H1 (cell line): ENCODE data around the gene ACTR1A. TPM values are rescaled to one million over a fixed set of nuclear protein-coding genes. Genes with fewer than 3 reads are reported as not detected.

Experiments
- CTCF ChIA-PET: fragments of 300-600 bp; sonication (Branson Sonifier 250); formaldehyde crosslinking; loops from one replicate; lab custom pipeline; 2021; ENCODE audit not compliant: partially characterized antibody; lab: Charles Lee
- POLR2A ChIA-PET: fragments of 300-600 bp; sonication (Branson Sonifier 250); formaldehyde crosslinking; loops from one replicate; lab custom pipeline; 2021; ENCODE audit warnings: inconsistent platforms; ENCODE audit not compliant: partially characterized antibody; lab: Charles Lee
- DNase-seq, 2 experiments: peaks; one replicate each; pipeline versions ENCODE4 v3.0.0 to v3.0.0-alpha.2; 2010 to 2022; ENCODE audit warnings: low spot score in 2 of 2, low read depth in 1 of 2, mixed read lengths in 1 of 2
- FAIRE-seq: peaks from 2 replicates; lab custom pipeline; 2011; peaks lifted over from hg19 to GRCh38; lab: Jason Lieb, UNC
- H2AFZ ChIP-seq: 2 replicates; pipeline ENCODE4 v1.8.1; 2012; ENCODE audit warnings: low read length, inconsistent platforms
- H2AK5ac ChIP-seq: 2 replicates; pipeline ENCODE4 v1.6.1; 2013; ENCODE audit warnings: low read depth, low read length
- H2BK120ac ChIP-seq: replicated peaks from 2 replicates; pipeline ENCODE3; 2013; ENCODE audit warnings: low read depth, low read length, inconsistent platforms
- H2BK12ac ChIP-seq: 2 replicates; pipeline ENCODE4 v1.6.1; 2013; ENCODE audit warnings: low read depth, low read length
- H2BK15ac ChIP-seq: 2 replicates; pipeline ENCODE4 v1.6.1; 2013; ENCODE audit warnings: low read length
- H2BK20ac ChIP-seq: 2 replicates; pipeline ENCODE4 v1.6.1; 2013; ENCODE audit warnings: low read length
- H2BK5ac ChIP-seq: 2 replicates; pipeline ENCODE4 v1.6.1; 2013; ENCODE audit warnings: low read depth, low read length
- H3K14ac ChIP-seq: 2 replicates; pipeline ENCODE4 v1.6.1; 2013; ENCODE audit warnings: inconsistent platforms; ENCODE audit not compliant: insufficient read length
- H3K18ac ChIP-seq: 2 replicates; pipeline ENCODE4 v1.6.1; 2013; ENCODE audit warnings: low read length; ENCODE audit errors: extremely low read depth
- H3K23ac ChIP-seq: 2 replicates; pipeline ENCODE4 v1.6.1; 2013; ENCODE audit warnings: inconsistent platforms; ENCODE audit not compliant: insufficient read length
- H3K23me2 ChIP-seq: 2 replicates; pipeline ENCODE4 v1.6.1; 2013; ENCODE audit warnings: low read depth, low read length
- H3K27ac ChIP-seq: 2 replicates; pipeline ENCODE4 v1.6.1; 2011; ENCODE audit warnings: low read depth, low read length, inconsistent platforms
- H3K27me3 ChIP-seq, 4 experiments: replicated peaks in 1 of 4; 1 replicate in 1 of 4; 2 replicates in 3 of 4; pipeline versions ENCODE4 v1.6.1 to v1.8.1; 2011 to 2013; ENCODE audit warnings: low read length in 3 of 4, mild to moderate bottlenecking in 3 of 4, inconsistent platforms in 2 of 4, mixed read lengths in 2 of 4, moderate library complexity in 1 of 4; ENCODE audit not compliant: control insufficient read depth in 3 of 4, insufficient read depth in 3 of 4; ENCODE audit errors: extremely low read depth in 1 of 4
- H3K36me3 ChIP-seq, 4 experiments: 2 replicates each; pipeline versions ENCODE4 v1.6.1 to v1.8.1; 2011 to 2013; ENCODE audit warnings: mild to moderate bottlenecking in 4 of 4, low read length in 3 of 4, moderate library complexity in 2 of 4, control low read depth in 1 of 4, inconsistent platforms in 1 of 4; ENCODE audit not compliant: insufficient read depth in 4 of 4, control insufficient read depth in 2 of 4
- H3K4ac ChIP-seq: replicated peaks from 2 replicates; pipeline ENCODE3; 2013; ENCODE audit warnings: low read length, low read depth, mixed read lengths, inconsistent platforms; ENCODE audit not compliant: insufficient read length
- H3K4me1 ChIP-seq, 4 experiments: replicated peaks in 1 of 4; 1 replicate in 1 of 4; 2 replicates in 3 of 4; pipeline versions ENCODE4 v1.6.1 to v1.8.1; 2011 to 2013; ENCODE audit warnings: low read length in 3 of 4, inconsistent platforms in 2 of 4, mixed read lengths in 1 of 4; ENCODE audit not compliant: insufficient read depth in 4 of 4, control insufficient read depth in 3 of 4
- H3K4me2 ChIP-seq, 2 experiments: 2 replicates each; pipeline versions ENCODE4 v1.6.1 to v1.8.1; 2011 to 2013; ENCODE audit warnings: low read depth in 2 of 2, low read length in 2 of 2, control low read depth in 1 of 2, inconsistent platforms in 1 of 2, mild to moderate bottlenecking in 1 of 2; ENCODE audit not compliant: insufficient read depth in 1 of 2
- H3K4me3 ChIP-seq, 4 experiments: fragments of 200-600, 300-600 bp in 1 of 4; sonication (generic), shearing (Covaris generic), sonication (Bioruptor Twin) in 1 of 4; 2 replicates each; pipeline versions ENCODE4 v1.5.1 to v1.8.1; 2011 to 2016; ENCODE audit warnings: low read length in 4 of 4, low read depth in 3 of 4, control low read depth in 2 of 4, inconsistent platforms in 2 of 4, mild to moderate bottlenecking in 2 of 4, mixed read lengths in 1 of 4, moderate library complexity in 1 of 4; ENCODE audit not compliant: insufficient read depth in 2 of 4; ENCODE audit errors: extremely low read depth in 1 of 4
- H3K56ac ChIP-seq: replicated peaks from 2 replicates; pipeline ENCODE3; 2013; ENCODE audit warnings: low read depth, mild to moderate bottlenecking, mixed read lengths, low read length, inconsistent platforms; ENCODE audit not compliant: insufficient read length
- H3K79me1 ChIP-seq: 2 replicates; pipeline ENCODE4 v1.6.1; 2013; ENCODE audit warnings: low read depth, low read length, control low read depth
- H3K79me2 ChIP-seq, 2 experiments: 2 replicates each; pipeline versions ENCODE4 v1.6.1 to v1.8.1; 2012 to 2013; ENCODE audit warnings: low read length in 2 of 2, mild to moderate bottlenecking in 2 of 2, inconsistent platforms in 1 of 2; ENCODE audit not compliant: insufficient read depth in 2 of 2, control insufficient read depth in 1 of 2
- H3K9ac ChIP-seq, 4 experiments: replicated peaks in 1 of 4; 1 replicate in 1 of 4; 2 replicates in 3 of 4; pipeline versions ENCODE4 v1.6.1 to v1.8.1; 2011 to 2013; ENCODE audit warnings: low read depth in 3 of 4, low read length in 3 of 4, control low read depth in 2 of 4, mild to moderate bottlenecking in 2 of 4, moderate library complexity in 2 of 4, inconsistent platforms in 1 of 4; ENCODE audit errors: extremely low read depth in 1 of 4
- H3K9me3 ChIP-seq, 2 experiments: 2 replicates each; pipeline versions ENCODE4 v1.6.1 to v1.8.1; 2012 to 2013; ENCODE audit warnings: mild to moderate bottlenecking in 2 of 2, moderate library complexity in 2 of 2, control low read depth in 1 of 2, inconsistent platforms in 1 of 2, low read depth in 1 of 2, low read length in 1 of 2, mixed read lengths in 1 of 2; ENCODE audit not compliant: insufficient read depth in 2 of 2
- H4K20me1 ChIP-seq, 2 experiments: replicated peaks in 1 of 2; 2 replicates each; pipeline versions ENCODE3 to v1.8.1; 2011 to 2013; ENCODE audit warnings: inconsistent platforms in 2 of 2, low read length in 2 of 2, mild to moderate bottlenecking in 1 of 2; ENCODE audit not compliant: insufficient read depth in 2 of 2, control insufficient read depth in 1 of 2
- H4K5ac ChIP-seq: 2 replicates; pipeline ENCODE4 v1.6.1; 2013; ENCODE audit warnings: low read length, low read depth, mixed read lengths, inconsistent platforms; ENCODE audit not compliant: insufficient read length
- H4K8ac ChIP-seq: 2 replicates; pipeline ENCODE4 v1.8.0; 2013; ENCODE audit warnings: mild to moderate bottlenecking, moderate library complexity, low read length, inconsistent platforms; ENCODE audit not compliant: insufficient read depth; ENCODE audit errors: extremely low read depth
- H4K91ac ChIP-seq: replicated peaks from 2 replicates; pipeline ENCODE3; 2013; ENCODE audit warnings: low read length, mixed read lengths, inconsistent platforms; ENCODE audit not compliant: insufficient read length
- EP300 ChIP-seq, 2 experiments: IDR thresholded peaks; 1 replicate in 1 of 2; 2 replicates in 1 of 2; pipeline ENCODE4 v1.6.1; 2011 to 2012; ENCODE audit warnings: low read depth in 2 of 2, low read length in 2 of 2, mild to moderate bottlenecking in 2 of 2, borderline replicate concordance in 1 of 2, inconsistent platforms in 1 of 2, moderate library complexity in 1 of 2
- GTF2F1 ChIP-seq: IDR thresholded peaks from 2 replicates; pipeline ENCODE4 v1.6.1; 2012; ENCODE audit warnings: low read depth, low read length, improper control_type of control experiment, borderline replicate concordance
- HDAC2 ChIP-seq, 2 experiments: fragments of 300-600 bp in 1 of 2; sonication (generic) in 1 of 2; IDR thresholded peaks; 2 replicates each; pipeline ENCODE4 v1.6.1; 2011 to 2012; ENCODE audit warnings: low read depth in 2 of 2, low read length in 2 of 2, mild to moderate bottlenecking in 2 of 2, moderate library complexity in 2 of 2, borderline replicate concordance in 1 of 2, inconsistent platforms in 1 of 2
- POU5F1 ChIP-seq: IDR thresholded peaks from 2 replicates; pipeline ENCODE4 v1.6.1; 2011; ENCODE audit warnings: low read depth, mild to moderate bottlenecking, low read length, moderate library complexity
- RBBP5 ChIP-seq: IDR thresholded peaks from 2 replicates; pipeline ENCODE4 v1.7.1; 2012; ENCODE audit warnings: low read depth, mild to moderate bottlenecking, inconsistent platforms, low read length, moderate library complexity, borderline replicate concordance
- ZNF274 ChIP-seq: IDR thresholded peaks from 2 replicates; pipeline ENCODE4 v1.7.0; 2012; ENCODE audit warnings: low read length, borderline replicate concordance; ENCODE audit errors: extremely low read depth
- WGBS, 2 experiments: shearing (Covaris generic) in 1 of 2; methylation state at CpG; one replicate each; pipeline versions ENCODE4 v1.1.6 to v1.1.7; 2013 to 2015; ENCODE audit warnings: low lambda C conversion rate in 2 of 2, mixed read lengths in 2 of 2, inconsistent platforms in 1 of 2, low coverage in 1 of 2, missing lambda C conversion rate in 1 of 2; ENCODE audit not compliant: insufficient replicate concordance in 2 of 2, insufficient coverage in 1 of 2, insufficient read length in 1 of 2; ENCODE audit errors: extremely low coverage in 1 of 2, missing lambda C conversion rate in 1 of 2; 5-methylcytosine and 5-hydroxymethylcytosine counted together
- polyA plus RNA-seq, 7 experiments: library from polyadenylated mRNA; depleted of rRNA in 3 of 7; stranded (reverse) in 5 of 7; unstranded in 2 of 7; fragments of >200 nt in 5 of 7; fragments of 200-250 nt in 2 of 7; gene quantifications; 1 replicate in 5 of 7; 2 replicates in 1 of 7; 4 replicates in 1 of 7; pipeline versions ENCODE4 v1.2.1 to v1.2.3, GENCODE V29; 2011 to 2013; ENCODE audit warnings: missing spikeins in 2 of 7, mixed read lengths in 2 of 7
- total RNA-seq: library from RNA; stranded (reverse); fragmentation: NEBNext Ultra II Directional; extraction: Animal tissue kit (Norgen Biotek cat#: 25700); gene quantifications from 2 replicates; pipeline ENCODE4 v1.2.1, GENCODE V29; 2021

ACTR1A gene
- total and polyA plus RNA-seq, 2 of the 8 experiments (the other 6 are each of a cell fraction or from before 2014, with no cell fraction given): 78.6 to 86.3 TPM

DNA sequence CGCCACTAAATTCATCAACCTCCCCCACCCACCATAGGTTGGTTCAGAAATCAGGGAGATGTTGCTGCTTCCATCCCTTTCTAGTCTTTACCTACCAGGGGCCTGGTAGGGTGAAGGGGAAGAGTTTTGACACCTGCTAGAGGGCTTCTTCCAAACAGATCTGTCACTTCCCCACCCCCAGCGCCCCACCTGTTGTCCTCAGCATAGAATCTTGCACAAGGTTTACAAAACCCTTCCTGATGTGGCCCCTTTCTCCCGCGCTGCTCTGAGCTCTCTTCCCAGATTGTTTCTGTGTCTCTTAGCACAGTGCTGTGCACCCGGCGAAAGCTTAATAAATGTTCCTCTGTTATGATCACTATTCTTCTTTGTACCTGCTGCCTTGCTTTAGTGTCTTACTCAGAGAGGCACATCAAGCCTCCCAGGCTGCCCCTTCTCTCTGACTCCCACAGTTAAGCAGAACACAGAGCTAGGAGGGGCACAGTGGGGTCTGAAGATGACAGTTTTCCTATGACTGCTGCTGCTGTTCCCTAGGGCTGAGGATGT, 39.9 kb downstream of the ACTR1A start:
- Histone ChIP-seq H3K23me2 (peaks cover 5% of the 10 kb centered on the region; the same call in 1 of the 2 replicates), H2BK20ac (no peak overlapping the region), H3K79me1 (no peaks in the 10 kb centered on the region; the same call in 1 of the 2 replicates), H3K4ac (no peak overlapping the region), H3K4me2 (peak overlapping the region; percentile 75 to 94), H3K9ac (0 out of 7 replicates have a peak overlapping the region, but pooled peaks of 1 of the 4 experiments have one; percentile 53), H4K8ac (no peak overlapping the region), H3K14ac (no peak overlapping the region), H3K27me3 (peaks cover 0 to 5% (median 0%) of the 10 kb centered on the region in 4 experiments; a peak in 1 of 7 replicates), H4K91ac (no peak overlapping the region), H2BK5ac (no peak overlapping the region), H3K27ac (no peak overlapping the region), H4K20me1 (no peaks in the 10 kb centered on the region), H3K79me2 (no peaks in the 10 kb centered on the region), H2BK15ac (no peak overlapping the region), H3K18ac (no peak overlapping the region), H4K5ac (no peak overlapping the region), H3K4me1 (peaks cover 8 to 24% (median 14%) of the 10 kb centered on the region in 4 experiments), H3K36me3 (no peaks in the 10 kb centered on the region), H2AFZ (no peak overlapping the region), H3K56ac (no peak overlapping the region), H2BK12ac (no peak overlapping the region), H3K9me3 (no peaks in the 10 kb centered on the region), H2BK120ac (no peak overlapping the region), H3K4me3 (peak overlapping the region in 2 of 4 experiments; percentile 14 to 75; a peak in 4 of 8 replicates), H2AK5ac (no peak overlapping the region), H3K23ac (no peak overlapping the region)
- CTCF ChIA-PET: interaction anchor here (0.7 to 4.7 kb wide), 23 partner anchors 13 to 231 kb away, joined by 3 to 40 read pairs (median 4); partner anchors contain the start of genes C10orf95, CUEDC2 and FBXL15
- POLR2A ChIA-PET: interaction anchor here (0.7 to 5.7 kb wide), 12 partner anchors 9 to 306 kb away, joined by 3 to 69 read pairs (median 6); partner anchors contain the start of genes C10orf95, CUEDC2 and FBXL15
- 78% methylated on average over 6 of the region's 6 CpGs; no CpG with 5 or more reads in 1 of the 2 experiments for WGBS, 2 experiments
- TF ChIP-seq EP300 (IDR thresholded peaks at IDR 0.05; ENCODE audit: borderline replicate concordance in 1 of 2, low read depth in 2 of 2, low read length in 2 of 2) (no peak), HDAC2 (IDR thresholded peaks at IDR 0.05; ENCODE audit: borderline replicate concordance in 1 of 2, low read depth in 2 of 2, low read length in 2 of 2) (no peak), POU5F1 (no peak), GTF2F1 (no peak), RBBP5 (0 out of 2 replicates have a peak, but pooled peaks have one; percentile 15), ZNF274 (no peak)
- DNase-seq: peak in 1 of 2 experiments; percentile 52
- no peak for FAIRE-seq
